Gastroesophageal sphincter (tissue), 3 donors: ENCODE data around the gene ALLC.

ENCODE experiments used
- CTCF ChIP-seq, 4 experiments: fragments of 200-600 bp in 2 of 4; fragments of 450-650 bp in 2 of 4; sonication (generic) in 1 of 4; IDR thresholded peaks; one replicate each; pipeline ENCODE4 v1.5.1; 2017 to 2019; ENCODE audit warnings: antibody characterized with exemption in 4 of 4, mild to moderate bottlenecking in 2 of 4, moderate library complexity in 2 of 4
- POLR2A ChIP-seq, 2 donors: fragments of 450-650 bp; IDR thresholded peaks; one replicate each; pipeline ENCODE4 v1.6.1; 2017; ENCODE audit warnings: antibody characterized with exemption in 2 of 2, mild to moderate bottlenecking in 2 of 2, moderate library complexity in 1 of 2
- POLR2AphosphoS5 ChIP-seq: sonication (generic); formaldehyde crosslinking; IDR thresholded peaks from one replicate; pipeline ENCODE4 v1.6.1; 2017; ENCODE audit warnings: antibody characterized with exemption

DNA sequence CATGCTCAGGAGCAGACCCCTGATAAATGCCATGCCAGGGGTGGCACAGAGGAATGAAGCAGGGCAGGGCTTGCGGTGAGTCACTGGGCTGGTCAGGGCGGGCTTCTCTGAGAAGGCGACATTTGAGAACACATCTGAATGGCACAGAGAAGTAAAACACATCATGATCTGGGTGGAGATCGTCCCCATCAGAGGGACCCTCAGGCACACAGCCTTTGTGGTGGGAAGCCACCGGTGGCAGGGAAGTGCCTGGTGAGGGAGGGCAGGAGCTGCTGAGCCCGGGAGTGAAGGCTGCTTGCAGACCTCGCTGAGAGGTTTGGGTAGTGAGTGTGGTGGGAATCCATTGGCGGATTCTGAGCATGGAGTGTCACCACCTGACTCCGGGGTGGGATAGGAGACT, 89.8 kb downstream of the ALLC start:
- TF ChIP-seq CTCF (IDR thresholded peaks at IDR 0.05) (no peak), POLR2A (IDR thresholded peaks at IDR 0.05) (no peak), POLR2AphosphoS5 (no peak)
